ENCODE measurements around the gene COPS6. TPM values are rescaled to one million over a fixed set of nuclear protein-coding genes. Genes with fewer than 3 reads are reported as not detected.

Gene COPS6
- polyA plus RNA-seq, 1 of the 3 experiments (the other 2 are of a cell fraction), result 435 TPM

DNA sequence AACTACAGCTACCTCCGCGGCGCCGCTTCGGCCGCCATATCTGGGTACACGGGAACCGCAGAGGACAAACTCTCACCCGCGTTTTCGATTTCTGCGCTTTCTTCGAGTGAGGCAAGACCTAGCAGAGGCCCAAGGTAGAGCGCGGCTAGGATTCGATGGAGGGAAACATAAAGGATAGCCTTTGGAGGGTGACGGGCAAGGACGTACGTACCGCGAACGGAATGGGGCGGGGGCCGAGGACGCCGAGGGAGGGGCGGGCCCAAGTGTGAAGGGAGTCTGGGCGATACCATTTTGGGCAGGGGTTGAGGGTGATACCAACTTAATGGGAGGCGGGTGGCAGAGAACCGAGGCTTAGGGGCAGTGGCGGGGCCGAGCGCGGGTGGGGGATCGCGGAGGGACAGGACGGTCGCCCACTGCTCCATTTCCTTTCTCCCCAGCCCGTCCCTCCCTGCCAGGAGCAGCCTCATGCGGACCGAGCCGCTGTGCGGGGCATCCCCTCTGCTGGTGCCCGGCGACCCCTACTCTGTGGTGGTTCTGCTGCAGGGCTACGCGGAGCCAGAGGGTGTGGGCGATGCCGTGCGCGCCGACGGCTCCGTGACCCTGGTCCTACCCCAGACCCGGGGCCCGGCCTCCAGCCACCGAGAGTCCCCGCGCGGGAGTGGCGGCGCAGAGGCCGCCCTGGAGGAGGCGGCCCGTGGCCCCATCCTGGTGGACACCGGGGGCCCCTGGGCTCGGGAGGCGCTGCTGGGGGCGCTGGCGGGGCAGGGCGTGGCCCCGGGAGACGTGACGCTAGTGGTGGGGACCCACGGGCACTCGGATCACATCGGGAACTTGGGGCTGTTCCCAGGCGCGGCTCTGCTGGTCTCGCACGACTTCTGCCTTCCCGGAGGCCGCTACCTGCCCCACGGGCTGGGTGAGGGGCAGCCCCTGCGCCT is 38.4 kb downstream of the COPS6 start, which contains the start of gene MBLAC1 (continued):
- TF ChIP-seq GABPA (IDR thresholded peaks at IDR 0.05; ENCODE audit: low read depth) (peak; percentile 50; the same call in 1 of the 2 replicates), MXI1 (IDR thresholded peaks at IDR 0.05; ENCODE audit: low read depth, low read length) (peak; percentile 74), NFIC (IDR thresholded peaks at IDR 0.05; ENCODE audit: borderline replicate concordance) (no peak), FOSL2 (IDR thresholded peaks at IDR 0.05; ENCODE audit: borderline replicate concordance, low read depth) (no peak), EP300 (IDR thresholded peaks at IDR 0.05; ENCODE audit: borderline replicate concordance in 1 of 2, low read depth in 1 of 2, low read length in 1 of 2) (peak in 1 of 2 experiments; percentile 51; a peak in 1 of 4 replicates), TEAD4 (IDR thresholded peaks at IDR 0.05; ENCODE audit: borderline replicate concordance, insufficient read depth) (no peak)
- TF ChIP-seq, protein P1, sequence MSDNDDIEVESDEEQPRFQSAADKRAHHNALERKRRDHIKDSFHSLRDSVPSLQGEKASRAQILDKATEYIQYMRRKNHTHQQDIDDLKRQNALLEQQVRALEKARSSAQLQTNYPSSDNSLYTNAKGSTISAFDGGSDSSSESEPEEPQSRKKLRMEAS (IDR thresholded peaks at IDR 0.05; ENCODE audit: low read depth), result peak; percentile 84

DNA sequence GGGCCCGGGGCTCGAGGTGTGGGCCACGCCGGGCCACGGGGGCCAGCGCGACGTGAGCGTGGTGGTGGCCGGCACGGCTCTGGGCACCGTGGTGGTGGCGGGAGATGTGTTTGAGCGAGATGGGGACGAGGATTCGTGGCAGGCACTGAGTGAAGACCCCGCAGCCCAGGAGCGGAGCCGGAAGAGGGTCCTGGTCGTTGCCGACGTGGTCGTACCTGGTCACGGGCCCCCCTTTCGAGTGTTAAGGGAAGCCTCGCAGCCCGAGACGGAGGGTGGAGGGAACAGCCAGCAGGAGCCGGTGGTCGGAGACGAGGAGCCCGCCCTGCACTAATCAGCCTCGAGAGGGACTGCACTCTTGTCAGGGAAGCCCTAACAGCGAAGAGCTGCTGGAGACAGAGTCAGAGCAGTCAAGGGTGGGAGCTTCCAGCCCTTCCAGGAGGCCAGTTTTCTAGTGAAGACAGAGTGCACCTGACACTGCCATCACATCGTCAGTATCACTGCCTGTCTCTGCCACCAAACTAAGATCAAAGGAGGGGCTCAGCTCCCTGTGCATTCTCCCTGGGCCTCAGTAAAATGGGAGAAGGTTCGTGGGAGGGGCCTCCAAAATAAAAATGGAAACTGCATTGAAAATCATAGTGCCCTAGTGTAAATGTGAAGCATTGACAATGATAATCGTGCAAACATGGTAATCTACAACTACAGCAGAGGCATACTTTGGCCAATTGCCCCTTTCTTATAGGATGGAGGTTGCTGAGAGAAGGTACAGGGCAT is 39.3 kb downstream of the COPS6 start:
- Histone ChIP-seq H2AFZ (ENCODE audit: low read depth) (peak overlapping the region; percentile 84), H4K20me1 (ENCODE audit: insufficient read depth) (no peaks in the 10 kb centered on the region), H3K27me3 (ENCODE audit: insufficient read depth) (no peaks in the 10 kb centered on the region), H3K36me3 (replicated peaks in 1 of 2; ENCODE audit: control insufficient read depth in 1 of 2, insufficient read depth in 2 of 2, low read length in 1 of 2) (peaks cover 8 to 17% of the 10 kb centered on the region in 2 experiments), H3K9me2 (no peaks in the 10 kb centered on the region), H3K4me1 (ENCODE audit: control insufficient read depth in 1 of 2, insufficient read depth in 2 of 2, low read depth in 1 of 2, low read length in 1 of 2) (peaks cover 10 to 20% of the 10 kb centered on the region in 2 experiments; a peak in 2 of 4 replicates), H3K4me2 (peak overlapping the region; percentile 90), H3K9ac (peak overlapping the region; percentile 88), H3K27ac (ENCODE audit: low read depth in 2 of 2, low read length in 1 of 2) (peak overlapping the region in 1 of 2 experiments; percentile 96; a peak in 1 of 4 replicates), H3K4me3 (ENCODE audit: low read depth in 2 of 2, low read length in 1 of 2) (peak overlapping the region; percentile 65 to 84), H3F3A (replicated peaks; ENCODE audit: insufficient read depth) (peaks cover 45% of the 10 kb centered on the region), H3K79me2 (ENCODE audit: insufficient read depth) (peaks cover 28% of the 10 kb centered on the region; the same call in 1 of the 2 replicates), H3K9me3 (no peaks in the 10 kb centered on the region)
- POLR2A ChIA-PET, result interaction anchor here (0.6 to 2.7 kb wide), 5 partner anchors 26 to 762 kb away, joined by 3 to 19 read pairs (median 4); partner anchors contain the start of genes AP4M1, MCM7, UFSP1 and ZSCAN21
- CTCF ChIA-PET, result interaction anchor here (0.6 to 13.6 kb wide), 15 partner anchors 11 to 577 kb away, joined by 3 to 262 read pairs (median 5); partner anchors contain the start of genes AP4M1, GAL3ST4, MCM7 and PVRIG
- DNase-seq, result peak; percentile 60
- no peak for TF ChIP-seq RFX5 (IDR thresholded peaks at IDR 0.05; ENCODE audit: low read length)
- TF ChIP-seq, protein P1 (IDR thresholded peaks at IDR 0.05; ENCODE audit: low read depth), result peak; percentile 41; the same call in 1 of the 2 replicates
- 25% methylated on average over 32 of the region's 37 CpGs for WGBS (ENCODE audit: low lambda C conversion rate)

DNA sequence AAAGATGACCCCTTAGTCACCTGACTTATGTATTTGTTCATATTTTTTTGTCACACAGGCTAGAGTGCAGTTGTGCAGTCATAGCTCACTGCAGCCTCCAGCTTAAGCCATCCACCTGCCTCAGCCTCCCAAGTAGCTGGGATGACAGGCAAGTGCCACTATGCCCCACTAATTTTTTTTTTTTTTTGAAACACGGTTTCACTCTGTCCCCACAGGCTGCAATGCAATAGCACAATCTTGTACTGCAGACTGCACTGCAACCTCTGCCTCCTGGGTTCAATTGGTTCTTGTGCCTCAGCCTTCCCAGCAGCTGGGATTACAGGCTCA is 39.8 kb downstream of the COPS6 start:
- ChIA-PET CTCF (interaction anchor here (0.6 to 13.6 kb wide), 15 partner anchors 11 to 577 kb away, joined by 3 to 262 read pairs (median 5); partner anchors contain the start of genes AP4M1, GAL3ST4, MCM7 and PVRIG), POLR2A (interaction anchor here (0.6 to 2.7 kb wide), 6 partner anchors 26 to 761 kb away, joined by 3 to 19 read pairs (median 4); partner anchors contain the start of genes AP4M1, MCM7, UFSP1 and ZSCAN21)
- Histone ChIP-seq H3K4me3 (ENCODE audit: low read depth in 2 of 2, low read length in 1 of 2) (no peak overlapping the region), H3K79me2 (ENCODE audit: insufficient read depth) (peaks cover 27% of the 10 kb centered on the region; the same call in 1 of the 2 replicates), H3F3A (replicated peaks; ENCODE audit: insufficient read depth) (peaks cover 45% of the 10 kb centered on the region), H3K27me3 (ENCODE audit: insufficient read depth) (no peaks in the 10 kb centered on the region), H3K9me2 (no peaks in the 10 kb centered on the region), H3K4me2 (0 out of 2 replicates have a peak overlapping the region, but pooled peaks have one; percentile 90), H3K9me3 (no peaks in the 10 kb centered on the region), H3K27ac (ENCODE audit: low read depth in 2 of 2, low read length in 1 of 2) (no peak overlapping the region), H2AFZ (ENCODE audit: low read depth) (no peak overlapping the region), H4K20me1 (ENCODE audit: insufficient read depth) (no peaks in the 10 kb centered on the region), H3K36me3 (replicated peaks in 1 of 2; ENCODE audit: control insufficient read depth in 1 of 2, insufficient read depth in 2 of 2, low read length in 1 of 2) (peaks cover 8 to 16% of the 10 kb centered on the region in 2 experiments), H3K4me1 (ENCODE audit: control insufficient read depth in 1 of 2, insufficient read depth in 2 of 2, low read depth in 1 of 2, low read length in 1 of 2) (peaks cover 10 to 20% of the 10 kb centered on the region in 2 experiments; a peak in 2 of 4 replicates), H3K9ac (no peak overlapping the region)
- TF ChIP-seq YY1 (IDR thresholded peaks at IDR 0.05; ENCODE audit: low read depth) (no peak), NFIC (IDR thresholded peaks at IDR 0.05; ENCODE audit: borderline replicate concordance) (no peak)
- TF ChIP-seq, protein P2, sequence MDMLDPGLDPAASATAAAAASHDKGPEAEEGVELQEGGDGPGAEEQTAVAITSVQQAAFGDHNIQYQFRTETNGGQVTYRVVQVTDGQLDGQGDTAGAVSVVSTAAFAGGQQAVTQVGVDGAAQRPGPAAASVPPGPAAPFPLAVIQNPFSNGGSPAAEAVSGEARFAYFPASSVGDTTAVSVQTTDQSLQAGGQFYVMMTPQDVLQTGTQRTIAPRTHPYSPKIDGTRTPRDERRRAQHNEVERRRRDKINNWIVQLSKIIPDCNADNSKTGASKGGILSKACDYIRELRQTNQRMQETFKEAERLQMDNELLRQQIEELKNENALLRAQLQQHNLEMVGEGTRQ (IDR thresholded peaks at IDR 0.05; ENCODE audit: borderline replicate concordance, low read depth, low read length), result no peak
- TF ChIP-seq, protein P3, sequence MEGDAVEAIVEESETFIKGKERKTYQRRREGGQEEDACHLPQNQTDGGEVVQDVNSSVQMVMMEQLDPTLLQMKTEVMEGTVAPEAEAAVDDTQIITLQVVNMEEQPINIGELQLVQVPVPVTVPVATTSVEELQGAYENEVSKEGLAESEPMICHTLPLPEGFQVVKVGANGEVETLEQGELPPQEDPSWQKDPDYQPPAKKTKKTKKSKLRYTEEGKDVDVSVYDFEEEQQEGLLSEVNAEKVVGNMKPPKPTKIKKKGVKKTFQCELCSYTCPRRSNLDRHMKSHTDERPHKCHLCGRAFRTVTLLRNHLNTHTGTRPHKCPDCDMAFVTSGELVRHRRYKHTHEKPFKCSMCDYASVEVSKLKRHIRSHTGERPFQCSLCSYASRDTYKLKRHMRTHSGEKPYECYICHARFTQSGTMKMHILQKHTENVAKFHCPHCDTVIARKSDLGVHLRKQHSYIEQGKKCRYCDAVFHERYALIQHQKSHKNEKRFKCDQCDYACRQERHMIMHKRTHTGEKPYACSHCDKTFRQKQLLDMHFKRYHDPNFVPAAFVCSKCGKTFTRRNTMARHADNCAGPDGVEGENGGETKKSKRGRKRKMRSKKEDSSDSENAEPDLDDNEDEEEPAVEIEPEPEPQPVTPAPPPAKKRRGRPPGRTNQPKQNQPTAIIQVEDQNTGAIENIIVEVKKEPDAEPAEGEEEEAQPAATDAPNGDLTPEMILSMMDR (IDR thresholded peaks at IDR 0.05), result no peak
- DNase-seq, result no peak
- 76% methylated on average over 1 of the region's 1 CpG for WGBS (ENCODE audit: low lambda C conversion rate)

Data from SK-N-SH (cell line).